A673 (cell line): ENCODE results near the gene DOCK6. TPM values are rescaled to one million over a fixed set of nuclear protein-coding genes. Genes with fewer than 3 reads are reported as not detected.

Source experiments
- BruUV-seq: library from RNA; stranded (reverse); fragments of 400-500 nt; replicated peaks from 2 replicates; lab custom pipeline; 2021; lab: Mats Ljungman, UMichigan
- CTCF ChIA-PET: fragments of 300-600 bp; sonication (Branson Sonifier 250); formaldehyde crosslinking; loops from one replicate; lab custom pipeline; 2022; ENCODE audit warnings: antibody characterized with exemption; lab: Charles Lee
- POLR2A ChIA-PET: fragments of 300-600 bp; sonication (Branson Sonifier 250); formaldehyde crosslinking; loops from one replicate; lab custom pipeline; 2022; ENCODE audit warnings: antibody characterized with exemption; ENCODE audit not compliant: low non-redundant PET; lab: Charles Lee
- DNase-seq: peaks from one replicate; pipeline ENCODE4 v3.0.0-alpha.2; 2015; ENCODE audit warnings: low spot score
- H3K27ac ChIP-seq: fragments of 200-600 bp; sonication (generic); 2 replicates; pipeline ENCODE4 v1.5.1; 2016; ENCODE audit warnings: mixed run types, low read depth, mild to moderate bottlenecking, mixed read lengths, antibody characterized with exemption, low read length; ENCODE audit not compliant: poor library complexity, severe bottlenecking
- H3K27me3 ChIP-seq: fragments of 200-600 bp; sonication (generic); replicated peaks from 2 replicates; pipeline ENCODE4 v1.6.1; 2017; ENCODE audit warnings: mixed run types, low read depth, mild to moderate bottlenecking, mixed read lengths, antibody characterized with exemption, low read length; ENCODE audit not compliant: insufficient read depth, poor library complexity
- H3K36me3 ChIP-seq: fragments of 200-600 bp; sonication (generic); 2 replicates; pipeline ENCODE4 v1.6.1; 2016; ENCODE audit warnings: mixed run types, mild to moderate bottlenecking, mixed read lengths, antibody characterized with exemption, low read length; ENCODE audit not compliant: insufficient read depth, poor library complexity, severe bottlenecking
- H3K4me1 ChIP-seq: fragments of 200-600 bp; sonication (generic); 2 replicates; pipeline ENCODE4 v1.6.1; 2017; ENCODE audit warnings: mixed run types, mild to moderate bottlenecking, mixed read lengths, antibody characterized with exemption, low read length; ENCODE audit not compliant: insufficient read depth, poor library complexity, severe bottlenecking
- H3K4me3 ChIP-seq: fragments of 200-600 bp; sonication (generic); 2 replicates; pipeline ENCODE4 v1.5.1; 2016; ENCODE audit warnings: low read depth, mixed run types, mild to moderate bottlenecking, mixed read lengths, low read length; ENCODE audit not compliant: poor library complexity, severe bottlenecking
- H3K9me3 ChIP-seq: fragments of 200-600 bp; sonication (generic); 2 replicates; pipeline ENCODE4 v1.6.1; 2016; ENCODE audit warnings: mixed run types, low read depth, mild to moderate bottlenecking, mixed read lengths, antibody characterized with exemption, low read length; ENCODE audit not compliant: poor library complexity, severe bottlenecking
- CTCF ChIP-seq: fragments of 300-800, 200-600 bp; sonication (generic); conservative IDR thresholded peaks from 2 replicates; pipeline ENCODE4 v1.5.1; 2017; ENCODE audit warnings: low read depth, mild to moderate bottlenecking, antibody characterized with exemption, low read length, moderate library complexity, mixed read lengths
- EZH2 ChIP-seq: fragments of 200-600 bp; sonication (generic); IDR thresholded peaks from 2 replicates; pipeline ENCODE4 v1.6.1; 2017; ENCODE audit warnings: borderline replicate concordance, low read depth, mild to moderate bottlenecking, mixed read lengths, antibody characterized with exemption, low read length; ENCODE audit not compliant: poor library complexity, severe bottlenecking
- intact Hi-C: fragments of 100-400 bp; cut with micrococcal nuclease; formaldehyde crosslinking; loops from one replicate; pipeline ENCODE4 v1.10.0; 2022; ENCODE audit not compliant: unreplicated experiment
- total RNA-seq: library from RNA; stranded (reverse); gene quantifications from 2 replicates; pipeline ENCODE4 v1.2.3, GENCODE V29; 2021

Gene DOCK6
- total RNA-seq, 1 experiment from 2014 or later, result 15.6 TPM

- H3K27ac ChIP-seq, result no peak overlapping the region
- H3K27me3 ChIP-seq, result no peaks in the 10 kb centered on the region
- H3K36me3 ChIP-seq, result no peaks in the 10 kb centered on the region
- H3K4me3 ChIP-seq, result no peak overlapping the region
- TF ChIP-seq CTCF, result no peak
- TF ChIP-seq EZH2, result no peak
- peaks cover 9% of the 10 kb centered on the region for H3K4me1 ChIP-seq
- CTCF ChIA-PET, result interaction anchor here (0.7 kb wide), 1 partner anchor 22 kb away, joined by 11 read pairs; no protein-coding TSS in a partner anchor
- no peaks in the 10 kb centered on the region for H3K9me3 ChIP-seq
- POLR2A ChIA-PET, result interaction anchor here (0.6 kb wide), 1 partner anchor 29 kb away, joined by 3 read pairs; no protein-coding TSS in a partner anchor
- BruUV-seq, result no TSS peak
- intact Hi-C loops, result no loop called here
- DNase-seq, result no peak
Measured at GRCh38 chr19:11265785-11266236, 3.5 kb upstream of the DOCK6 start.

- BruUV-seq, result no TSS peak
- ChIA-PET CTCF (no interaction called here), POLR2A (interaction anchor here (0.6 kb wide), 1 partner anchor 29 kb away, joined by 3 read pairs; no protein-coding TSS in a partner anchor)
- H3K27me3 ChIP-seq, result no peaks in the 10 kb centered on the region
- no peak overlapping the region for H3K27ac ChIP-seq
- no peaks in the 10 kb centered on the region for H3K36me3 ChIP-seq
- peaks cover 9% of the 10 kb centered on the region for H3K4me1 ChIP-seq
- H3K4me3 ChIP-seq, result no peak overlapping the region
- no peaks in the 10 kb centered on the region for H3K9me3 ChIP-seq
- TF ChIP-seq EZH2 (no peak), CTCF (no peak)
- DNase-seq, result no peak
- intact Hi-C loops, result no loop called here
Measured at GRCh38 chr19:11265177-11265784, 3.0 kb upstream of the DOCK6 start.

GRCh38 chr19:11264452-11265176, 2.3 kb upstream of the DOCK6 start:
- no TSS peak for BruUV-seq
- Histone ChIP-seq H3K27me3 (no peaks in the 10 kb centered on the region), H3K9me3 (no peaks in the 10 kb centered on the region), H3K4me3 (no peak overlapping the region), H3K36me3 (no peaks in the 10 kb centered on the region), H3K4me1 (peaks cover 9% of the 10 kb centered on the region), H3K27ac (no peak overlapping the region)
- ChIA-PET CTCF (no interaction called here), POLR2A (no interaction called here)
- intact Hi-C loops, result no loop called here
- DNase-seq, result no peak
- TF ChIP-seq CTCF, result no peak
- TF ChIP-seq EZH2, result no peak
